ENCODE results near the gene WNT1.

WNT1 gene

DNA sequence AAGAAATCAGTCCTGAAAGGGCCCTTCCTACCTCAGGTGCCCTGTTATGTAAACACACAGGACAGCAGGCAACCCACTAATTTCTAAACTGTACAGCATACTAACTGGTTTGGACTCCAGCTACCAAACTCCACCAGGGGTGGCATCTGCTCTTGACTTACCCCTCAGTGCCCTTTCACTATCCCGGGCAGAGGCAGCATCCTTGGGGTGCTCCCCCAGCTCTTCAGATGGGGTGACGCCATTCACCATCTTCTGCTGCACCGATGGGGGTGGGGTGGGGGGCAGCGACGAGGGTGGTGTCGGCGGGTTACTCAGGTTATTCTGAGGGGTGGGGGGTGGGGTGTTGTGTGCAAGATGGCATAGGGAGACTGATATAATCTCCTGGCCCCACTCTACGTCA lies 52.0 kb downstream of the WNT1 start:
- in situ Hi-C loops (cut with HindIII; ENCODE audit: low sequenced_read_pairs): no loop called here
- no peak for DNase-seq (ENCODE audit: low read depth, low spot score)
- H3K4me3 ChIP-seq (ENCODE audit: low read depth, low read length): no peak overlapping the region
- TF ChIP-seq, protein P1, sequence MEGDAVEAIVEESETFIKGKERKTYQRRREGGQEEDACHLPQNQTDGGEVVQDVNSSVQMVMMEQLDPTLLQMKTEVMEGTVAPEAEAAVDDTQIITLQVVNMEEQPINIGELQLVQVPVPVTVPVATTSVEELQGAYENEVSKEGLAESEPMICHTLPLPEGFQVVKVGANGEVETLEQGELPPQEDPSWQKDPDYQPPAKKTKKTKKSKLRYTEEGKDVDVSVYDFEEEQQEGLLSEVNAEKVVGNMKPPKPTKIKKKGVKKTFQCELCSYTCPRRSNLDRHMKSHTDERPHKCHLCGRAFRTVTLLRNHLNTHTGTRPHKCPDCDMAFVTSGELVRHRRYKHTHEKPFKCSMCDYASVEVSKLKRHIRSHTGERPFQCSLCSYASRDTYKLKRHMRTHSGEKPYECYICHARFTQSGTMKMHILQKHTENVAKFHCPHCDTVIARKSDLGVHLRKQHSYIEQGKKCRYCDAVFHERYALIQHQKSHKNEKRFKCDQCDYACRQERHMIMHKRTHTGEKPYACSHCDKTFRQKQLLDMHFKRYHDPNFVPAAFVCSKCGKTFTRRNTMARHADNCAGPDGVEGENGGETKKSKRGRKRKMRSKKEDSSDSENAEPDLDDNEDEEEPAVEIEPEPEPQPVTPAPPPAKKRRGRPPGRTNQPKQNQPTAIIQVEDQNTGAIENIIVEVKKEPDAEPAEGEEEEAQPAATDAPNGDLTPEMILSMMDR (IDR thresholded peaks at IDR 0.05; ENCODE audit: low read depth, low read length): no peak

GRCh38 chr12:49030714-49031572 lies 52.8 kb downstream of the WNT1 start:
- TF ChIP-seq, protein P1 (IDR thresholded peaks at IDR 0.05; ENCODE audit: low read depth, low read length): no peak
- H3K4me3 ChIP-seq (ENCODE audit: low read depth, low read length): no peak overlapping the region
- DNase-seq (ENCODE audit: low read depth, low spot score): no peak
- in situ Hi-C loops (cut with HindIII; ENCODE audit: low sequenced_read_pairs): no loop called here

GRCh38 chr12:49031573-49032161 lies 53.5 kb downstream of the WNT1 start:
- in situ Hi-C loops (cut with HindIII; ENCODE audit: low sequenced_read_pairs): no loop called here
- no peak for DNase-seq (ENCODE audit: low read depth, low spot score)
- no peak overlapping the region for H3K4me3 ChIP-seq (ENCODE audit: low read depth, low read length)
- TF ChIP-seq, protein P1 (IDR thresholded peaks at IDR 0.05; ENCODE audit: low read depth, low read length): no peak
